ENCODE data around the gene CEMP1.

DNA sequence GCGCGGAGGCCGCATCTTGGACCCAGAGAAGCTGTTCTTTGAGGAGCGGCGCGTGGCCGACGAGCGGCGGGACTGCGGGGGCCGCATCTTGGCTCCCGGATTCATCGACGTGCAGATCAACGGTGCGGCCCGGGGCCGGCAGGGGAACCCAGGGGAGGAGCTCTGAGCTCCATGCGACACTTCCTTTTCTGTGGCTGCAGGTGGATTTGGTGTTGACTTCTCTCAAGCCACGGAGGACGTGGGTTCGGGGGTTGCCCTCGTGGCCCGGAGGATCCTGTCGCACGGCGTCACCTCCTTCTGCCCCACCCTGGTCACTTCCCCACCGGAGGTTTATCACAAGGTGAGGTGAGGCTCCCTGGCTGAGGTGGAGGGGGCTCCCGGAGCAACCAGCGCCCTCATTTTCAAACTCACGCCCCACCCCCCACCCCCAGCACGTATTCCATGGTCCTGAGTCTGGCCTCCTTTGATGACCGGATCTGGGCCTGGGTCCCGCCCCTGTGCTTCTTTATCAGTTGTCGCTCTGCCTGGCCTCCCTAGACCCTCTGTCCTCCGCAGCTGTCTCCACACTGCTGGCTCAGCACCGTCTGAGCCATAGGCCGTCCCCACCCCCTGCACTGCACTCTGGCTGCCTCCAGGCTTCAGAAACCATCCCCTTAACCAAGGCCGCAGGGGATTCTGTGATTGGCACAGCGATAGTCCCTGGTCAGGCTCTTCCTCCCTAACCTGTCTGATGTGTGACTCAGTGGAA lies 10.2 kb downstream of the CEMP1 start:
- TF ChIP-seq, protein P1, sequence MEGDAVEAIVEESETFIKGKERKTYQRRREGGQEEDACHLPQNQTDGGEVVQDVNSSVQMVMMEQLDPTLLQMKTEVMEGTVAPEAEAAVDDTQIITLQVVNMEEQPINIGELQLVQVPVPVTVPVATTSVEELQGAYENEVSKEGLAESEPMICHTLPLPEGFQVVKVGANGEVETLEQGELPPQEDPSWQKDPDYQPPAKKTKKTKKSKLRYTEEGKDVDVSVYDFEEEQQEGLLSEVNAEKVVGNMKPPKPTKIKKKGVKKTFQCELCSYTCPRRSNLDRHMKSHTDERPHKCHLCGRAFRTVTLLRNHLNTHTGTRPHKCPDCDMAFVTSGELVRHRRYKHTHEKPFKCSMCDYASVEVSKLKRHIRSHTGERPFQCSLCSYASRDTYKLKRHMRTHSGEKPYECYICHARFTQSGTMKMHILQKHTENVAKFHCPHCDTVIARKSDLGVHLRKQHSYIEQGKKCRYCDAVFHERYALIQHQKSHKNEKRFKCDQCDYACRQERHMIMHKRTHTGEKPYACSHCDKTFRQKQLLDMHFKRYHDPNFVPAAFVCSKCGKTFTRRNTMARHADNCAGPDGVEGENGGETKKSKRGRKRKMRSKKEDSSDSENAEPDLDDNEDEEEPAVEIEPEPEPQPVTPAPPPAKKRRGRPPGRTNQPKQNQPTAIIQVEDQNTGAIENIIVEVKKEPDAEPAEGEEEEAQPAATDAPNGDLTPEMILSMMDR (IDR thresholded peaks at IDR 0.05): no peak
- no peak for TF ChIP-seq POLR2A (IDR thresholded peaks at IDR 0.05)

Measured in thyroid gland (tissue), 4 donors.